HG03066 (cell line): ENCODE measurements around the gene PUDP.

Experiments
- ATAC-seq: cut with Tn5 transposase; IDR thresholded peaks from one replicate; pipeline ENCODE4 v1.9.1; 2021; ENCODE audit warnings: low read depth; ENCODE audit not compliant: unreplicated experiment

The PUDP gene

GRCh38 chrX:7147413-7147977 lies 458 bp downstream of the PUDP start, which contains the start of gene STS:
Gene STS, plus strand, starts transcription at chrX:7147712. Its CDS starts 105,488 bp downstream, at chrX:7253200.
- peak; percentile 27 for ATAC-seq

GRCh38 chrX:7146703-7147412 lies 1.1 kb downstream of the PUDP start:
- ATAC-seq = peak; percentile 10

GRCh38 chrX:7146020-7146702 lies 1.8 kb downstream of the PUDP start:
- ATAC-seq = no peak

- no peak for ATAC-seq
These were observed 2.5 kb downstream of the PUDP start for GRCh38 chrX:7145454-7145853.

- ATAC-seq = no peak
These were observed 3.9 kb downstream of the PUDP start for GRCh38 chrX:7143941-7144525.

GRCh38 chrX:7143076-7143475 lies 4.9 kb downstream of the PUDP start:
- ATAC-seq = no peak

- ATAC-seq = no peak
These were observed 8.5 kb downstream of the PUDP start for GRCh38 chrX:7139202-7140081.

GRCh38 chrX:7134981-7135380 lies 13.0 kb downstream of the PUDP start:
- ATAC-seq = no peak

- ATAC-seq = no peak
These were observed 14.9 kb downstream of the PUDP start for GRCh38 chrX:7133050-7133440.

- no peak for ATAC-seq
These were observed 15.5 kb downstream of the PUDP start for GRCh38 chrX:7132335-7133049.

- no peak for ATAC-seq
These were observed 16.3 kb downstream of the PUDP start for GRCh38 chrX:7131621-7132020.

GRCh38 chrX:7127056-7127455 lies 20.9 kb downstream of the PUDP start:
- no peak for ATAC-seq

GRCh38 chrX:7120878-7121219 lies 27.1 kb downstream of the PUDP start:
- no peak for ATAC-seq

- no peak for ATAC-seq
These were observed 27.7 kb downstream of the PUDP start for GRCh38 chrX:7119950-7120877.

- peak; percentile 52 for ATAC-seq
These were observed 30.4 kb downstream of the PUDP start for GRCh38 chrX:7117587-7117986.

- no peak for ATAC-seq
These were observed 31.9 kb downstream of the PUDP start for GRCh38 chrX:7116081-7116480.

- peak; percentile 52 for ATAC-seq
These were observed 32.4 kb downstream of the PUDP start for GRCh38 chrX:7115557-7115956.

- no peak for ATAC-seq
These were observed 35.9 kb downstream of the PUDP start for GRCh38 chrX:7112071-7112470.

GRCh38 chrX:7111518-7111917 lies 36.4 kb downstream of the PUDP start:
- no peak for ATAC-seq
